GM23248 (cell line): ENCODE measurements around the gene NTHL1. TPM values are rescaled to one million over a fixed set of nuclear protein-coding genes. Genes with fewer than 3 reads are reported as not detected.

Experiments
- DNase-seq: peaks from one replicate; pipeline ENCODE4 v3.0.0-alpha.2; 2015
- H2AFZ ChIP-seq: fragments of 200-600 bp; sonication (generic); 2 replicates; pipeline ENCODE4 v1.6.1; 2016; ENCODE audit warnings: antibody characterized with exemption
- H3F3A ChIP-seq: fragments of 200-600 bp; sonication (generic); 2 replicates; pipeline ENCODE4 v1.6.1; 2016; ENCODE audit warnings: mild to moderate bottlenecking, antibody characterized with exemption, mixed run types; ENCODE audit not compliant: insufficient read depth
- H3K27ac ChIP-seq: fragments of 200-600 bp; sonication (generic); 2 replicates; pipeline ENCODE4 v1.5.1; 2016; ENCODE audit warnings: mild to moderate bottlenecking
- H3K27me3 ChIP-seq: fragments of 200-600 bp; sonication (generic); replicated peaks from 2 replicates; pipeline ENCODE4 v1.6.1; 2016; ENCODE audit warnings: mild to moderate bottlenecking; ENCODE audit not compliant: insufficient read depth
- H3K36me3 ChIP-seq: fragments of 200-600 bp; sonication (generic); 2 replicates; pipeline ENCODE4 v1.6.1; 2016; ENCODE audit warnings: low read depth, mild to moderate bottlenecking
- H3K4me1 ChIP-seq: fragments of 200-600 bp; sonication (generic); 2 replicates; pipeline ENCODE4 v1.6.1; 2016; ENCODE audit warnings: mild to moderate bottlenecking; ENCODE audit not compliant: insufficient read depth
- H3K4me2 ChIP-seq: fragments of 200-600 bp; sonication (generic); one replicate; pipeline ENCODE4 v1.6.1; 2016; ENCODE audit warnings: mild to moderate bottlenecking; ENCODE audit not compliant: unreplicated experiment
- H3K4me3 ChIP-seq: fragments of 200-600 bp; sonication (generic); 2 replicates; pipeline ENCODE4 v1.5.1; 2016; ENCODE audit warnings: mild to moderate bottlenecking
- H3K79me2 ChIP-seq: fragments of 200-600 bp; sonication (generic); 2 replicates; pipeline ENCODE4 v1.6.1; 2016; ENCODE audit warnings: mild to moderate bottlenecking; ENCODE audit not compliant: insufficient read depth
- H3K9ac ChIP-seq: fragments of 200-600 bp; sonication (generic); 2 replicates; pipeline ENCODE4 v1.6.1; 2016; ENCODE audit warnings: mild to moderate bottlenecking
- H3K9me2 ChIP-seq: fragments of 200-600 bp; sonication (generic); 2 replicates; pipeline ENCODE4 v1.6.1; 2016; ENCODE audit warnings: mixed run types, mild to moderate bottlenecking, moderate library complexity; ENCODE audit not compliant: insufficient read depth
- H3K9me3 ChIP-seq: fragments of 200-600 bp; sonication (generic); one replicate; pipeline ENCODE4 v1.6.1; 2017; ENCODE audit warnings: low read depth
- H4K20me1 ChIP-seq: fragments of 200-600 bp; sonication (generic); 2 replicates; pipeline ENCODE4 v1.6.0; 2016; ENCODE audit not compliant: insufficient read depth
- EZH2 ChIP-seq: fragments of 200-600 bp; sonication (generic); IDR thresholded peaks from 2 replicates; pipeline ENCODE4 v1.6.1; 2018; ENCODE audit warnings: antibody characterized with exemption, mild to moderate bottlenecking; ENCODE audit not compliant: insufficient read depth, poor library complexity, severe bottlenecking
- EZH2phosphoT487 ChIP-seq: fragments of 200-600 bp; sonication (generic); IDR thresholded peaks from 2 replicates; pipeline ENCODE4 v1.6.1; 2018; ENCODE audit warnings: antibody characterized with exemption, moderate library complexity, mild to moderate bottlenecking, low read depth; ENCODE audit not compliant: insufficient read depth
- WGBS, 2 experiments: methylation state at CpG; one replicate each; pipeline ENCODE4 v1.1.6; 2015 to 2017; ENCODE audit warnings: low lambda C conversion rate in 2 of 2, low coverage in 1 of 2; ENCODE audit errors: missing lambda C conversion rate in 2 of 2; 5-methylcytosine and 5-hydroxymethylcytosine counted together
- in situ Hi-C: fragments of 300-500 bp; cut with MboI; formaldehyde crosslinking; loops from 2 replicates; pipeline ENCODE4 v1.15.0; 2020
- polyA plus RNA-seq: library from polyadenylated mRNA; unstranded; fragments of >200 nt; fragmentation: Nextera tagmentation; extraction: Ambion mirVana; gene quantifications from 2 replicates; pipeline ENCODE4 v1.2.1, GENCODE V29; 2016
- total RNA-seq: library from RNA; depleted of rRNA; stranded (reverse); fragments of >200 nt; shearing (Covaris generic); gene quantifications from 2 replicates; pipeline ENCODE4 v1.2.3, GENCODE V29; 2014

The NTHL1 gene
- total and polyA plus RNA-seq, 2 experiments from 2014 or later, result 20.3 to 22.8 TPM

DNA sequence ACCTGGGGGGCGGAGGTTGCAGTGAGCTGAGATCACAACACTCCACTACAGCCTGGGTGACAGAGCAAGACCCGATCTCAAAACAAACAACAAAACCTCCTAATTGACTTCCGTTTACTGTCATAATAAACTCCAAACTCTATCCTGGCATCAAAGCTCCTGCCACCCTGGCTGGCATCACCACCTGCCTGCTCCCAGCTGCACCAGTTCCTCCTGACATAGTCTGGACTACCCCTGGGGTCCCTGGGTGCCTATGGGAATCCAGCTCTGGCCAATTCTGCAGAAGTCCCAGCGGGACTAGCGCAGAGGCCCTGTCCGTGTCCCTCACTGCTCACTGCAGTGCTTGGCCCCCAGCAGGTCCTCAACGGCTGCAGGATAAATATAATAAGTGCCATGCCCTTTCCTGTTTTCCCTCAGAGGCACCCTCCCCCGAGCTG lies 723 bp downstream of the NTHL1 start:
- Histone ChIP-seq H3K9ac (peak overlapping the region; percentile 72), H3K36me3 (no peaks in the 10 kb centered on the region), H3K9me3 (no peaks in the 10 kb centered on the region), H3K4me1 (no peaks in the 10 kb centered on the region), H3K9me2 (no peaks in the 10 kb centered on the region), H3K79me2 (peaks cover 29% of the 10 kb centered on the region), H3K4me2 (peak overlapping the region; percentile 86), H3K27ac (no peak overlapping the region), H4K20me1 (no peaks in the 10 kb centered on the region), H3F3A (no peaks in the 10 kb centered on the region), H3K27me3 (no peaks in the 10 kb centered on the region), H2AFZ (peak overlapping the region; percentile 85), H3K4me3 (peak overlapping the region; percentile 83)
- 37 to 39% methylated on average over 8 of the region's 8 CpGs for WGBS, 2 experiments
- DNase-seq, result no peak
- in situ Hi-C loops, result no loop called here
- no peak for TF ChIP-seq EZH2phosphoT487
- TF ChIP-seq EZH2, result no peak

DNA sequence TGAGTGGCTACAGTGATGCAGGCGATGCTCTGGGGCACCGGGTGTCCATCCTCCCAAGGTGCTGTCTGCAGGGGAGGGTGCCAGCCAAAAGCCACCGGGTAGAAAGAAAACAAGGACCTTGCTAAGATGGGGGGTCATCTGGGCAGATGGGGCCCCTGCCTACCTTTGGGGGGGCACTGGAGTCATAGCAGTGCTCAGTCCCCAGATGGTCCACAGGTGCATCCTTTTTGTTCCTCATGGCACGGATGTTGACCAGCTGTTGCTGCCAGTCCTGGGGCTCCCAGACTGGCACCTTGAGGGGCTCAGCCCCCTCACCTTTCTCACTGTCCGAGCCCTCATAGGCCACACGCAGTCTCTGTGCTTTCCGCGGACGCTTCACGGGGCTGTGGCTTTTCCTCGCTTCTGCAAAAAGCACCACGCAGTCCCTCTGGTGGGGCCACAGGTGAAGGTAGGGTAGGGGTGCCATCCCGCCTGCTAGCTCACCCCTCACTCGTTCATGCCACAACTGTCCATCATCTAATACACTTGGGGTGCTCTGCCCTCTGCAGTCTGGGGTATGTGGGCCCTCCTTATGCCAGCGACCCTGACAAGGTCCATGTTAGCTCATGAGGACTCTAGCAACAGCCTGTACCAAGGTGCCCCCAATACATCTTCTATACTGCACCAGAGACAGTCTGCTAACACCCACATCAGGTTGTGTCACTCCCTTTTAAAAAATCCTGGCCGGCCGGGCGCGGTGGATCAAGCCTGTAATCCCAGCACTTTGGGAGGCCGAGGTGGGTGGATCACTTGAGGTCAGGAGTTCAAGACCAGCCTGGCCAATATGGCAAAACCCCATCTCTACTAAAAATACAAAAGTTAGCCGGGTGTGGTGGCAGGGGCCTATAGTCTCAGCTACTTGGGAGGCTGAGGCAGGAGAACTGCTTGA lies 1.4 kb downstream of the NTHL1 start:
- peak overlapping the region; percentile 86 for H3K4me2 ChIP-seq
- in situ Hi-C loops, result no loop called here

DNA sequence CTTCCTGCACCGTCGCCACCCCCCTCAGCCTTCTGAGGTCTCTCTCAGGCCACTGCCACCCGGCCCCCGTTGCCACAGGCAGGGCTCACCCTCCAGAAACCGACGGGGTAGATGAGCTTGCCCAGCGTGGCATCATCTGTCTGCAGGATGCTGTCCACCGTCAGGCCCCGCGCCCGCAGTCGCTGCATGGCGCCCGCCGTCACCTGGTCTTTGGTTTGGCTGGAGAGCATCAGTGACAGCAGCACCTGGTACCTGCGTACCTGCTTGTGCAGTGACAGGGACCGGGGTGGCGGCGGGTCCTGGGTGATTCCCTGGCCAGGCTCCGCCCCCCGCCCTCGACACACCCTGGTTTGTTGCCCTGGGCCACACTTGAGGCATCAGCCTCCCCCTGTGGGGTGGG lies 3.1 kb downstream of the NTHL1 start:
- no peak overlapping the region for H3K4me3 ChIP-seq
- no peaks in the 10 kb centered on the region for H3K36me3 ChIP-seq
- no peaks in the 10 kb centered on the region for H4K20me1 ChIP-seq
- DNase-seq, result no peak
- no peak overlapping the region for H3K9ac ChIP-seq
- H3K27ac ChIP-seq, result no peak overlapping the region
- 95 to 99% methylated on average over 16 to 22 of the region's 22 CpGs for WGBS, 2 experiments
- peaks cover 18% of the 10 kb centered on the region for H3K79me2 ChIP-seq
- no peak for TF ChIP-seq EZH2phosphoT487
- no peak for TF ChIP-seq EZH2
- H3K4me2 ChIP-seq, result no peak overlapping the region
- peaks cover 3% of the 10 kb centered on the region; the same call in 1 of the 2 replicates for H3K4me1 ChIP-seq
- in situ Hi-C loops, result no loop called here
- no peaks in the 10 kb centered on the region for H3K9me3 ChIP-seq
- H3K9me2 ChIP-seq, result no peaks in the 10 kb centered on the region
- no peak overlapping the region for H2AFZ ChIP-seq
- H3K27me3 ChIP-seq, result no peaks in the 10 kb centered on the region
- no peaks in the 10 kb centered on the region for H3F3A ChIP-seq

More for the DNA sequence above, 1.4 kb downstream of the NTHL1 start:
- 88 to 89% methylated on average over 20 to 21 of the region's 21 CpGs for WGBS, 2 experiments
- Histone ChIP-seq H2AFZ (peak overlapping the region; percentile 85; the same call in 1 of the 2 replicates), H3K9me2 (no peaks in the 10 kb centered on the region), H3K9ac (no peak overlapping the region), H3K27me3 (no peaks in the 10 kb centered on the region), H3K36me3 (no peaks in the 10 kb centered on the region), H4K20me1 (no peaks in the 10 kb centered on the region), H3K4me3 (peak overlapping the region; percentile 83; the same call in 1 of the 2 replicates), H3K9me3 (no peaks in the 10 kb centered on the region), H3K27ac (no peak overlapping the region), H3K79me2 (peaks cover 29% of the 10 kb centered on the region), H3F3A (no peaks in the 10 kb centered on the region), H3K4me1 (no peaks in the 10 kb centered on the region)
- DNase-seq, result no peak
- TF ChIP-seq EZH2phosphoT487 (no peak), EZH2 (no peak)

DNA sequence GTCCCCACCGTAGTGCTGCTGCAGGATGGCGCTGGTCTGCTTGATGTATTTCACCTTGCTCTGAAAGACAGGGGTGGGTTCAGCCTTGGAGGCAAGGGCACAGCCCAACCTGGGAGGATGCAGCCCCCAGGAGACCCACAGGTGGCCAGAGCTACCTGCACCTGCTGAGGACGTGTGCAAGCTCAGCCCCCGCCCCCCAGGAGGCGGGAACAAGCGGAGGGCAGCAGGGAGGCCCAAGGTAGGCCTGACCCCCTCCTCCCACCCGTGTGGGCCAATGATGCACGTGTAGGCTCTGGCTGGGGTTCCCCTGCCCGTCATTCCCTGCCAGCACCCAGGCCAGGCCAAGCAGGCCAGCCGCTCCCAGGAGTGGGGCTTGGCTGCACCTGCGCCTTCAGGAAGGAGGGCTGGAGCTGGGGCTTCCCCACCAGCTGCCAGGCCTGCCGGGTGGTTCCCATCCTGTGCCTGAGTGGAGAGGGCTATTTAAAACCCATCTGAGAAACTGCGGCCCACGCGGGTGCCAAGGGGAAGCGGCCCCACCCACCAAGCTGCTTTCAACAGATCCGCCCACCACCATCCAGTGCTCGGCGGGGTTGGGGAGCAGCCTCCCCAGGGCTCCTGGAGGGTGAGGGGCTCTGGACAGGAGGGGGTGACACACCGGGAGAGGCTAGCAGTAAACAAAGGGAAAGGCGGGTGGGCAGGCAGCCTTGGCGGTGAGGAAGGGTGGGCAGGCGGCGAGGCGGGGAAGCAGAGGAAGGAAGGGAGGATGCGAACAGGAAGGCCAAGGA lies 3.8 kb downstream of the NTHL1 start:
- H3F3A ChIP-seq, result no peaks in the 10 kb centered on the region
- H3K9ac ChIP-seq, result no peak overlapping the region
- H4K20me1 ChIP-seq, result no peaks in the 10 kb centered on the region
- DNase-seq, result no peak
- H3K9me2 ChIP-seq, result no peaks in the 10 kb centered on the region
- H3K4me1 ChIP-seq, result peaks cover 7% of the 10 kb centered on the region
- TF ChIP-seq EZH2phosphoT487, result no peak
- TF ChIP-seq EZH2, result no peak
- H2AFZ ChIP-seq, result no peak overlapping the region
- no peaks in the 10 kb centered on the region for H3K27me3 ChIP-seq
- no peak overlapping the region for H3K4me2 ChIP-seq
- WGBS, 2 experiments, result 80% methylated on average over 23 to 26 of the region's 26 CpGs
- no peaks in the 10 kb centered on the region for H3K36me3 ChIP-seq
- H3K9me3 ChIP-seq, result no peaks in the 10 kb centered on the region
- no peak overlapping the region for H3K27ac ChIP-seq
- no peak overlapping the region for H3K4me3 ChIP-seq
- H3K79me2 ChIP-seq, result peaks cover 11% of the 10 kb centered on the region
- in situ Hi-C loops, result no loop called here
